HCT116 (cell line): ENCODE data around the gene KLF6.

Source experiments
- ATF3 ChIP-seq: IDR thresholded peaks from 2 replicates; pipeline ENCODE4 v1.6.1; 2012
- EGR1 ChIP-seq: IDR thresholded peaks from 2 replicates; pipeline ENCODE4 v1.6.1; 2012; ENCODE audit warnings: low read depth
- EZH2phosphoT487 ChIP-seq: fragments of 200-600 bp; IDR thresholded peaks from 2 replicates; pipeline ENCODE4 v1.6.1; 2018; ENCODE audit warnings: antibody characterized with exemption, borderline replicate concordance
- JUND ChIP-seq: IDR thresholded peaks from 2 replicates; pipeline ENCODE4 v1.6.1; 2012
- POLR2A ChIP-seq: IDR thresholded peaks from 2 replicates; pipeline ENCODE4 v1.7.0; 2011; ENCODE audit warnings: borderline replicate concordance; ENCODE audit not compliant: insufficient read depth, insufficient read length; ENCODE audit errors: extremely low read depth
- SIN3A ChIP-seq: IDR thresholded peaks from 2 replicates; pipeline ENCODE4 v1.6.1; 2012; ENCODE audit warnings: low read depth
- TF ChIP-seq, protein P1 (sequence below): IDR thresholded peaks from 2 replicates; pipeline ENCODE4 v1.6.1; 2012
- TF ChIP-seq, protein P2 (sequence below), 3 experiments: fragments of 200-600 bp in 1 of 3; sonication (generic) in 1 of 3; IDR thresholded peaks in 2 of 3; conservative IDR thresholded peaks in 1 of 3; 2 replicates each; pipeline ENCODE4 v1.5.1; 2012 to 2017; ENCODE audit warnings: low read depth in 2 of 3, low read length in 2 of 3, antibody characterized with exemption in 1 of 3, borderline replicate concordance in 1 of 3, control low read depth in 1 of 3, mild to moderate bottlenecking in 1 of 3, mixed read lengths in 1 of 3, mixed run types in 1 of 3, moderate library complexity in 1 of 3; ENCODE audit not compliant: insufficient read depth in 1 of 3

DNA sequence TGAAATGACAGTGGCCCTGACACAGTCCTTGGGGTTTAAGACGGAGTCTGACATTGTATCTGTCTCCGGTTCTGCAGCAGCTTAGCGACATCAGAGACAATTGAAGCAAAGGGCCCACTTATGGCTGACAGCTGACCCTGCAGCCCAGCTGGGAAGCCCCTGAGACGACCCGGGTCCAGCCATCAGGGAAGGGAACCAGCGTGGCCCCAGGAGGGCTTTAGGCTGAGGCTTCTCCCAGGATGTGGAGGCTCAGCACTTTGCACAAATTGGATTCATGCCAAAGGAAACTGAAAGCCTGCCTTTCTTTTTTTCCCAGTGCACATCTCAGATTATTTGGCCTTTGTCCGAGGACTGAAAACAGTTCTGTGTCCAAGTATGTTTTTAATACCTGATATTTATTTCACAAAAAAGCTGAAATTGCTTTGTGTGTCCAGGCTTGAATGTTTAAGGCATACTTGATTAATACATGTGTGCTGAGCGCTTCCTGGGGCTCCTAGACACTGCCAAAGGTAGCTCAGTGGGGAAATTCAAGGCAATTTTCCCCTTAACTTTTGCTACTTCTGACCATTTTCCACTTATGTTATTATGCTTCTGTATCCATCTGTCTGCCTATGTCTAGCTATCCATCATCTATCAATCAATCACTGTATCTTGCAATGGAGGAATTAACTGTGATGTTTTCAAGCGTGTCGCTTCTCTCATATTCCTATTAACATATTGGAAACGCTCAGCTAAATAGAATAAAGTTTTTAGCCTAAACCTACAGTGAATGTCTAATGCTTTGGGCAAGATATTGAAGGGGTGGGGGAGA lies 34.8 kb downstream of the KLF6 start:
- TF ChIP-seq EZH2phosphoT487: no peak
- TF ChIP-seq, protein P1, sequence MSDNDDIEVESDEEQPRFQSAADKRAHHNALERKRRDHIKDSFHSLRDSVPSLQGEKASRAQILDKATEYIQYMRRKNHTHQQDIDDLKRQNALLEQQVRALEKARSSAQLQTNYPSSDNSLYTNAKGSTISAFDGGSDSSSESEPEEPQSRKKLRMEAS: no peak
- TF ChIP-seq, protein P2, sequence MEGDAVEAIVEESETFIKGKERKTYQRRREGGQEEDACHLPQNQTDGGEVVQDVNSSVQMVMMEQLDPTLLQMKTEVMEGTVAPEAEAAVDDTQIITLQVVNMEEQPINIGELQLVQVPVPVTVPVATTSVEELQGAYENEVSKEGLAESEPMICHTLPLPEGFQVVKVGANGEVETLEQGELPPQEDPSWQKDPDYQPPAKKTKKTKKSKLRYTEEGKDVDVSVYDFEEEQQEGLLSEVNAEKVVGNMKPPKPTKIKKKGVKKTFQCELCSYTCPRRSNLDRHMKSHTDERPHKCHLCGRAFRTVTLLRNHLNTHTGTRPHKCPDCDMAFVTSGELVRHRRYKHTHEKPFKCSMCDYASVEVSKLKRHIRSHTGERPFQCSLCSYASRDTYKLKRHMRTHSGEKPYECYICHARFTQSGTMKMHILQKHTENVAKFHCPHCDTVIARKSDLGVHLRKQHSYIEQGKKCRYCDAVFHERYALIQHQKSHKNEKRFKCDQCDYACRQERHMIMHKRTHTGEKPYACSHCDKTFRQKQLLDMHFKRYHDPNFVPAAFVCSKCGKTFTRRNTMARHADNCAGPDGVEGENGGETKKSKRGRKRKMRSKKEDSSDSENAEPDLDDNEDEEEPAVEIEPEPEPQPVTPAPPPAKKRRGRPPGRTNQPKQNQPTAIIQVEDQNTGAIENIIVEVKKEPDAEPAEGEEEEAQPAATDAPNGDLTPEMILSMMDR (IDR thresholded peaks at IDR 0.05 in 2 of 3, conservative IDR thresholded peaks at IDR 0.05 in 1 of 3; ENCODE audit: borderline replicate concordance in 1 of 3, insufficient read depth in 1 of 3, low read depth in 2 of 3, low read length in 2 of 3): no peak
- no peak for TF ChIP-seq ATF3
- no peak for TF ChIP-seq JUND
- no peak for TF ChIP-seq POLR2A
- TF ChIP-seq EGR1: no peak
- no peak for TF ChIP-seq SIN3A
